GM23338 (cell line): ENCODE measurements around the gene HK1.

Experiments used
- CREB1 ChIP-seq: fragments of 250-450 bp; sonication (Bioruptor Pico); IDR thresholded peaks from 2 replicates; pipeline ENCODE4 v1.5.0; 2020; ENCODE audit warnings: low read depth, mild to moderate bottlenecking, moderate library complexity
- EZH2 ChIP-seq: fragments of 200-600 bp; sonication (generic); IDR thresholded peaks from one replicate; pipeline ENCODE4 v1.8.0; 2017; ENCODE audit warnings: antibody characterized with exemption, mild to moderate bottlenecking, low read depth; ENCODE audit not compliant: unreplicated experiment
- EZH2phosphoT487 ChIP-seq: fragments of 200-600 bp; sonication (generic); IDR thresholded peaks from one replicate; pipeline ENCODE4 v1.8.1; 2018; ENCODE audit warnings: antibody characterized with exemption; ENCODE audit not compliant: unreplicated experiment
- POLR2AphosphoS5 ChIP-seq: IDR thresholded peaks from 2 replicates; pipeline ENCODE4 v1.6.1; 2016; ENCODE audit warnings: antibody characterized with exemption, low read depth
- ZNF114 ChIP-seq: fragments of 250-450 bp; sonication (Bioruptor Pico); IDR thresholded peaks from 2 replicates; pipeline ENCODE4 v1.5.0; 2020; ENCODE audit warnings: mild to moderate bottlenecking, moderate library complexity
- TF ChIP-seq, protein P1 (sequence below), 2 experiments: fragments of 200-600 bp in 1 of 2; sonication (generic) in 1 of 2; conservative IDR thresholded peaks; 2 replicates each; pipeline versions ENCODE4 v1.5.1 to v1.6.1; 2016 to 2017; ENCODE audit warnings: antibody characterized with exemption in 2 of 2, low read depth in 2 of 2, mild to moderate bottlenecking in 2 of 2, moderate library complexity in 1 of 2
- TF ChIP-seq, protein P2 (sequence below): IDR thresholded peaks from 2 replicates; pipeline ENCODE4 v1.6.1; 2016; ENCODE audit warnings: antibody characterized with exemption
- TF ChIP-seq, protein P3 (sequence below): IDR thresholded peaks from one replicate; pipeline ENCODE4 v1.6.1; 2018; ENCODE audit warnings: antibody characterized with exemption; ENCODE audit not compliant: unreplicated experiment

DNA sequence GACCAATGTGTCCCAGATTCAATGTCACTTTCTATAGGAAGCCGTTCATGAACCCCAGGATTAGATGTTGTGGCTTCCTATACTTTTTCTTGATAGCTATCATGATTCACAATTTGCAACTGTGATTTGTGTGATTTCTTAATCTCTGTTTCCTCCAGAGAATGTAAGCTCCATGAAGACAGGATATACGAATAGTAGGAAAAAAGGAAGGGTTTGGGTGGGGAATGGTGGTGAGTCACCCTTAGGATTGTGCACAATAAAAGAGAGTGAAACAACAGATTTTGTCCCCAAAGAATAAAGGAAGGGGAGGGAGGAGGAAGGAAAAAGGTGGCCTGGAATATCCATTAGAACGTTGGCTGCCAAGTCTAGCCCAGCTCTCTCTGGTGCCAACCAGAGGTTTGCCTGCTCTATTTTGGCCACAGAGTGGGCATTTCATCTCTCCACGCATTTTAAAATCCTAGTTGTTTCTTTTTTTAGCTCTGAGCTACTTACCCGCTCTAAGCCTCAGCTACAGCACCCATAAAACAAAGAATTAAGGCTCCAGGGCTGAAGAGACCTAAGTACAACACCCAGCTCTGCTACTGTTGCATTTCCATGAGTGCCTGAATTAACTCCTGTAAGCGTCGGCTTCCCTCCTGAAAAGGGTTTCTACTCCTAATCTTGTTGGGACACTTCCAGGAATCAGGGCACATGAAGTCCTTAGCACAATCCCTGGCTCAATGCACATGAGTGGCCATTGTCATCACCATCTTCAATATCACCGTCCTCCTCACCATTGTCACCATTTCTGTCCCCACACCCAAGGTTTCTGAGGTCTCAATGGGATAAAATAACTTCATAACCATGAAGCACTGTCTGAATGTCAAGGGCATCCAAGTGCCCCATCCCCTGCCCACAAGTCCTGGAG is 3.5 kb downstream of the HK1 start:
- TF ChIP-seq, protein P1, sequence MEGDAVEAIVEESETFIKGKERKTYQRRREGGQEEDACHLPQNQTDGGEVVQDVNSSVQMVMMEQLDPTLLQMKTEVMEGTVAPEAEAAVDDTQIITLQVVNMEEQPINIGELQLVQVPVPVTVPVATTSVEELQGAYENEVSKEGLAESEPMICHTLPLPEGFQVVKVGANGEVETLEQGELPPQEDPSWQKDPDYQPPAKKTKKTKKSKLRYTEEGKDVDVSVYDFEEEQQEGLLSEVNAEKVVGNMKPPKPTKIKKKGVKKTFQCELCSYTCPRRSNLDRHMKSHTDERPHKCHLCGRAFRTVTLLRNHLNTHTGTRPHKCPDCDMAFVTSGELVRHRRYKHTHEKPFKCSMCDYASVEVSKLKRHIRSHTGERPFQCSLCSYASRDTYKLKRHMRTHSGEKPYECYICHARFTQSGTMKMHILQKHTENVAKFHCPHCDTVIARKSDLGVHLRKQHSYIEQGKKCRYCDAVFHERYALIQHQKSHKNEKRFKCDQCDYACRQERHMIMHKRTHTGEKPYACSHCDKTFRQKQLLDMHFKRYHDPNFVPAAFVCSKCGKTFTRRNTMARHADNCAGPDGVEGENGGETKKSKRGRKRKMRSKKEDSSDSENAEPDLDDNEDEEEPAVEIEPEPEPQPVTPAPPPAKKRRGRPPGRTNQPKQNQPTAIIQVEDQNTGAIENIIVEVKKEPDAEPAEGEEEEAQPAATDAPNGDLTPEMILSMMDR (conservative IDR thresholded peaks at IDR 0.05; ENCODE audit: low read depth in 2 of 2): no peak
- no peak for TF ChIP-seq POLR2AphosphoS5
- TF ChIP-seq EZH2: no peak
- TF ChIP-seq, protein P2, sequence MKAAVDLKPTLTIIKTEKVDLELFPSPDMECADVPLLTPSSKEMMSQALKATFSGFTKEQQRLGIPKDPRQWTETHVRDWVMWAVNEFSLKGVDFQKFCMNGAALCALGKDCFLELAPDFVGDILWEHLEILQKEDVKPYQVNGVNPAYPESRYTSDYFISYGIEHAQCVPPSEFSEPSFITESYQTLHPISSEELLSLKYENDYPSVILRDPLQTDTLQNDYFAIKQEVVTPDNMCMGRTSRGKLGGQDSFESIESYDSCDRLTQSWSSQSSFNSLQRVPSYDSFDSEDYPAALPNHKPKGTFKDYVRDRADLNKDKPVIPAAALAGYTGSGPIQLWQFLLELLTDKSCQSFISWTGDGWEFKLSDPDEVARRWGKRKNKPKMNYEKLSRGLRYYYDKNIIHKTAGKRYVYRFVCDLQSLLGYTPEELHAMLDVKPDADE: no peak
- no peak for TF ChIP-seq ZNF114
- TF ChIP-seq EZH2phosphoT487: no peak
- TF ChIP-seq, protein P3, sequence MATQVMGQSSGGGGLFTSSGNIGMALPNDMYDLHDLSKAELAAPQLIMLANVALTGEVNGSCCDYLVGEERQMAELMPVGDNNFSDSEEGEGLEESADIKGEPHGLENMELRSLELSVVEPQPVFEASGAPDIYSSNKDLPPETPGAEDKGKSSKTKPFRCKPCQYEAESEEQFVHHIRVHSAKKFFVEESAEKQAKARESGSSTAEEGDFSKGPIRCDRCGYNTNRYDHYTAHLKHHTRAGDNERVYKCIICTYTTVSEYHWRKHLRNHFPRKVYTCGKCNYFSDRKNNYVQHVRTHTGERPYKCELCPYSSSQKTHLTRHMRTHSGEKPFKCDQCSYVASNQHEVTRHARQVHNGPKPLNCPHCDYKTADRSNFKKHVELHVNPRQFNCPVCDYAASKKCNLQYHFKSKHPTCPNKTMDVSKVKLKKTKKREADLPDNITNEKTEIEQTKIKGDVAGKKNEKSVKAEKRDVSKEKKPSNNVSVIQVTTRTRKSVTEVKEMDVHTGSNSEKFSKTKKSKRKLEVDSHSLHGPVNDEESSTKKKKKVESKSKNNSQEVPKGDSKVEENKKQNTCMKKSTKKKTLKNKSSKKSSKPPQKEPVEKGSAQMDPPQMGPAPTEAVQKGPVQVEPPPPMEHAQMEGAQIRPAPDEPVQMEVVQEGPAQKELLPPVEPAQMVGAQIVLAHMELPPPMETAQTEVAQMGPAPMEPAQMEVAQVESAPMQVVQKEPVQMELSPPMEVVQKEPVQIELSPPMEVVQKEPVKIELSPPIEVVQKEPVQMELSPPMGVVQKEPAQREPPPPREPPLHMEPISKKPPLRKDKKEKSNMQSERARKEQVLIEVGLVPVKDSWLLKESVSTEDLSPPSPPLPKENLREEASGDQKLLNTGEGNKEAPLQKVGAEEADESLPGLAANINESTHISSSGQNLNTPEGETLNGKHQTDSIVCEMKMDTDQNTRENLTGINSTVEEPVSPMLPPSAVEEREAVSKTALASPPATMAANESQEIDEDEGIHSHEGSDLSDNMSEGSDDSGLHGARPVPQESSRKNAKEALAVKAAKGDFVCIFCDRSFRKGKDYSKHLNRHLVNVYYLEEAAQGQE: no peak
- no peak for TF ChIP-seq CREB1 (CRISPR knock-in tag)
